GM20000 (cell line): ENCODE measurements around the gene MOB3A.

Source experiments
- DNase-seq: peaks from one replicate; pipeline ENCODE4 v3.0.0; 2012; ENCODE audit warnings: low spot score
- CTCF ChIP-seq: IDR thresholded peaks from 2 replicates; pipeline ENCODE4 v1.5.1; 2012; ENCODE audit warnings: mild to moderate bottlenecking, control low read depth; ENCODE audit errors: extremely low read depth, missing control alignments

Gene MOB3A

GRCh38 chr19:2096034-2096479 lies at the start of gene MOB3A:
TSS of gene MOB3A (minus strand) at chr19:2096326. CDS start at chr19:2078560, 17,766 bp downstream.
- no peak for DNase-seq
- TF ChIP-seq CTCF = peak; percentile 6

GRCh38 chr19:2145831-2146241 lies 49.7 kb upstream of the MOB3A start:
- no peak for TF ChIP-seq CTCF
- DNase-seq = no peak

- no peak for DNase-seq
- no peak for TF ChIP-seq CTCF
These were observed 48.1 kb upstream of the MOB3A start for GRCh38 chr19:2144190-2144589.

GRCh38 chr19:2142173-2142829 lies 46.2 kb upstream of the MOB3A start:
- no peak for TF ChIP-seq CTCF
- DNase-seq = no peak

GRCh38 chr19:2140138-2140569 lies 44.0 kb upstream of the MOB3A start:
- DNase-seq = no peak
- TF ChIP-seq CTCF = no peak

GRCh38 chr19:2139385-2140137 lies 43.4 kb upstream of the MOB3A start:
- TF ChIP-seq CTCF = no peak
- no peak for DNase-seq

GRCh38 chr19:2138061-2138728 lies 42.1 kb upstream of the MOB3A start:
- TF ChIP-seq CTCF = no peak
- DNase-seq = no peak
